ENCODE data around the gene VWA8. TPM values are rescaled to one million over a fixed set of nuclear protein-coding genes. Genes with fewer than 3 reads are reported as not detected.
A peak's percentile ranks its signal among the peaks of the same experiment; 100 is the strongest.

VWA8 gene
- polyA plus RNA-seq, 1 donor, result 9.9 TPM

- no peak for DNase-seq
These were observed 220.4 kb downstream of the VWA8 start for GRCh38 chr13:41740479-41740878.

- DNase-seq, result no peak
These were observed 238.0 kb downstream of the VWA8 start for GRCh38 chr13:41722684-41723535.

GRCh38 chr13:41720839-41721561, 239.9 kb downstream of the VWA8 start:
- no peak for DNase-seq

- no peak for DNase-seq
These were observed 244.7 kb downstream of the VWA8 start for GRCh38 chr13:41716236-41716635.

- DNase-seq, result no peak
These were observed 247.5 kb downstream of the VWA8 start for GRCh38 chr13:41713405-41713804.

- no peak for DNase-seq
These were observed 250.1 kb downstream of the VWA8 start for GRCh38 chr13:41710771-41711170.

- DNase-seq, result no peak
These were observed 251.4 kb downstream of the VWA8 start for GRCh38 chr13:41709511-41709910.

- DNase-seq, result peak; percentile 51
These were observed 252.2 kb downstream of the VWA8 start for GRCh38 chr13:41708713-41709112.

GRCh38 chr13:41707194-41707821, 253.6 kb downstream of the VWA8 start:
- DNase-seq, result peak; percentile 25

- peak; percentile 40 for DNase-seq
These were observed 254.8 kb downstream of the VWA8 start for GRCh38 chr13:41706152-41706551.

- no peak for DNase-seq
These were observed 258.4 kb downstream of the VWA8 start for GRCh38 chr13:41702540-41702939.

GRCh38 chr13:41701676-41702075, 259.2 kb downstream of the VWA8 start:
- no peak for DNase-seq

- no peak for DNase-seq
These were observed 260.1 kb downstream of the VWA8 start for GRCh38 chr13:41700790-41701310.

- DNase-seq, result no peak
These were observed 261.1 kb downstream of the VWA8 start for GRCh38 chr13:41699759-41700158.

- DNase-seq, result no peak
These were observed 263.3 kb downstream of the VWA8 start for GRCh38 chr13:41697578-41697977.

- no peak for DNase-seq
These were observed 264.5 kb downstream of the VWA8 start for GRCh38 chr13:41696163-41697003.

- peak; percentile 88 for DNase-seq
These were observed 266.2 kb downstream of the VWA8 start for GRCh38 chr13:41694545-41695301.

- DNase-seq, result no peak
These were observed 267.5 kb downstream of the VWA8 start for GRCh38 chr13:41693434-41693833.

GRCh38 chr13:41691274-41691673, 269.6 kb downstream of the VWA8 start:
- DNase-seq, result no peak

GRCh38 chr13:41682766-41683165, 278.1 kb downstream of the VWA8 start:
- no peak for DNase-seq

GRCh38 chr13:41682001-41682400, 278.9 kb downstream of the VWA8 start:
- DNase-seq, result no peak
